Left lung (tissue), 10 donors: ENCODE measurements around the gene ATN1. TPM values are rescaled to one million over a fixed set of nuclear protein-coding genes. Genes with fewer than 3 reads are reported as not detected.
"Not testable (repeated sequence)": the region's sequence is repeated elsewhere in the genome, so short reads cannot be mapped to it uniquely, and the experiment has no call there.

Experiments
- ATAC-seq: fragments of 200-7000 bp; cut with Tn5 transposase; one replicate; pipeline ENCODE4 v1.9.1; 2020; ENCODE audit warnings: moderate library complexity
- DNase-seq, 4 donors: peaks; one replicate each; pipeline ENCODE4 v3.0.0-alpha.2; 2013 to 2020
- H3K27ac ChIP-seq, 2 donors: fragments of 200-600 bp; sonication (generic) in 1 of 2; one replicate each; pipeline versions ENCODE4 v1.5.0 to v1.8.0; 2020 to 2021
- H3K27me3 ChIP-seq, 2 donors: fragments of 200-600 bp; sonication (generic) in 1 of 2; one replicate each; pipeline versions ENCODE4 v1.5.0 to v1.8.0; 2020 to 2021
- H3K36me3 ChIP-seq, 2 donors: fragments of 200-600 bp; sonication (generic) in 1 of 2; one replicate each; pipeline versions ENCODE4 v1.5.0 to v1.8.0; 2020 to 2021
- H3K4me1 ChIP-seq, 2 donors: fragments of 200-600 bp; one replicate each; pipeline ENCODE4 v1.8.0; 2021
- H3K4me3 ChIP-seq, 2 donors: fragments of 200-600 bp; sonication (generic) in 1 of 2; one replicate each; pipeline versions ENCODE4 v1.5.0 to v1.8.0; 2020 to 2021; ENCODE audit warnings: mild to moderate bottlenecking in 1 of 2
- H3K9me3 ChIP-seq, 2 donors: fragments of 200-600 bp; sonication (generic) in 1 of 2; one replicate each; pipeline versions ENCODE4 v1.5.0 to v1.8.0; 2020 to 2021
- CTCF ChIP-seq, 2 donors: fragments of 200-600 bp; sonication (generic) in 1 of 2; IDR thresholded peaks; one replicate each; pipeline versions ENCODE4 v1.5.0 to v1.8.0; 2021; ENCODE audit warnings: antibody characterized with exemption in 2 of 2
- intact Hi-C, 2 donors: fragments of 100-400 bp; cut with DNase I; formaldehyde crosslinking; loops; one replicate each; pipeline versions ENCODE4 v1.11.2 to v1.14.2; 2022
- polyA plus RNA-seq, 6 donors: library from polyadenylated mRNA; unstranded; fragments of 120-200 nt; gene quantifications; one replicate each; pipeline ENCODE4 v1.2.1, GENCODE V29; 2013; ENCODE audit not compliant: insufficient read length in 6 of 6
- total RNA-seq, 2 donors: library from RNA; stranded (reverse); fragmentation: NEBNext Ultra II Directional; extraction: Animal tissue kit (Norgen Biotek cat#: 25700); gene quantifications; one replicate each; pipeline ENCODE4 v1.2.1, GENCODE V29; 2021
- donor health status: DM: no; HTN: yes; CAD: no.
- donor health status: DM: no; HTN: no; CAD: no.

The ATN1 gene
- total and polyA plus RNA-seq, 8 donors, result 94.9 to 134 (median 110) TPM

- intact Hi-C loops, result no loop called here
- no peak for ATAC-seq
- Histone ChIP-seq H3K4me3 (no peak overlapping the region), H3K36me3 (no peaks in the 10 kb centered on the region), H3K27me3 (no peaks in the 10 kb centered on the region), H3K27ac (no peak overlapping the region), H3K4me1 (peaks cover 4 to 28% of the 10 kb centered on the region in 2 donors), H3K9me3 (no peaks in the 10 kb centered on the region)
- no peak for DNase-seq
- no peak for TF ChIP-seq CTCF (IDR thresholded peaks at IDR 0.05)
Observed at GRCh38 chr12:6903722-6904121, 24.0 kb upstream of the ATN1 start.

- Histone ChIP-seq H3K4me1 (peaks cover 4 to 23% of the 10 kb centered on the region in 2 donors), H3K9me3 (no peaks in the 10 kb centered on the region), H3K36me3 (no peaks in the 10 kb centered on the region), H3K27ac (peak within 1 kb of the TSS; percentile 77 to 88), H3K4me3 (peak within 1 kb of the TSS; percentile 53 to 64), H3K27me3 (no peaks in the 10 kb centered on the region)
- intact Hi-C loops, result no loop called here
- peak; percentile 96 to 98 (median 97) for DNase-seq
- ATAC-seq, result peak; percentile 96
- TF ChIP-seq CTCF (IDR thresholded peaks at IDR 0.05), result no peak
Observed at GRCh38 chr12:6904280-6905276, 23.2 kb upstream of the ATN1 start, which contains the start of gene LRRC23. Gene LRRC23, plus strand, starts transcription at chr12:6904822. Its CDS starts 812 bp downstream, at chr12:6905634.

GRCh38 chr12:6905414-6906040, 22.2 kb upstream of the ATN1 start:
- Histone ChIP-seq H3K4me3 (peak overlapping the region in 1 of 2 donors; percentile 64), H3K27ac (peak overlapping the region in 1 of 2 donors; percentile 88), H3K4me1 (peaks cover 4 to 13% of the 10 kb centered on the region in 2 donors), H3K9me3 (no peaks in the 10 kb centered on the region), H3K36me3 (no peaks in the 10 kb centered on the region), H3K27me3 (no peaks in the 10 kb centered on the region)
- intact Hi-C loops, result no loop called here
- DNase-seq (peak in 1 of 4 donors; percentile 30), ATAC-seq (no peak)
- TF ChIP-seq CTCF (IDR thresholded peaks at IDR 0.05), result no peak

- ATAC-seq, H3K36me3 ChIP-seq, H3K4me3 ChIP-seq, H3K9me3 ChIP-seq, intact Hi-C loops, H3K27ac ChIP-seq: not testable (repeated sequence)
- Histone ChIP-seq H3K27me3 (peaks cover 0 to 12% of the 10 kb centered on the region in 2 donors), H3K4me1 (peaks cover 4 to 13% of the 10 kb centered on the region in 2 donors)
- peak in 1 of 4 donors; percentile 6 for DNase-seq
Observed at GRCh38 chr12:6908141-6908540, 19.6 kb upstream of the ATN1 start.

- DNase-seq (peak in 1 of 4 donors; percentile 18), ATAC-seq (no peak)
- intact Hi-C loops, result no loop called here
Observed at GRCh38 chr12:6909421-6910145, 18.2 kb upstream of the ATN1 start.

More at GRCh38 chr12:6909421-6910145, 18.2 kb upstream of the ATN1 start:
- Histone ChIP-seq H3K4me1 (peaks cover 4 to 18% of the 10 kb centered on the region in 2 donors), H3K27ac (no peak overlapping the region), H3K9me3 (no peaks in the 10 kb centered on the region), H3K36me3 (no peaks in the 10 kb centered on the region), H3K27me3 (peaks cover 0 to 26% of the 10 kb centered on the region in 2 donors), H3K4me3 (no peak overlapping the region)
- no peak for TF ChIP-seq CTCF (IDR thresholded peaks at IDR 0.05)
